Neural crest cell (in vitro differentiated cells): Measurements from ENCODE around the gene GSG1. TPM values are rescaled to one million over a fixed set of nuclear protein-coding genes. Genes with fewer than 3 reads are reported as not detected.

Experiments used
- DNase-seq: peaks from one replicate; pipeline ENCODE4 v3.0.0; 2021; ENCODE audit warnings: low read depth, mixed read lengths, low spot score
- H3K27ac Mint-ChIP-seq: one replicate; pipeline ENCODE4 v1.8.0; 2021; ENCODE audit warnings: mild to moderate bottlenecking, mixed read lengths; ENCODE audit not compliant: unreplicated experiment
- H3K27me3 Mint-ChIP-seq: 2 replicates; pipeline ENCODE4 v1.8.0; 2021; ENCODE audit warnings: low read depth, mild to moderate bottlenecking, mixed read lengths
- H3K36me3 Mint-ChIP-seq: 2 replicates; pipeline ENCODE4 v1.8.0; 2021; ENCODE audit warnings: low read depth, mild to moderate bottlenecking, mixed read lengths
- H3K4me1 Mint-ChIP-seq: 2 replicates; pipeline ENCODE4 v1.8.0; 2021; ENCODE audit warnings: mixed read lengths
- H3K4me3 Mint-ChIP-seq: one replicate; pipeline ENCODE4 v1.8.0; 2021; ENCODE audit warnings: mild to moderate bottlenecking, mixed read lengths
- H3K9me3 Mint-ChIP-seq: 2 replicates; pipeline ENCODE4 v1.8.0; 2021; ENCODE audit warnings: mixed read lengths
- CTCF ChIP-seq: fragments of 200-600 bp; sonication (generic); conservative IDR thresholded peaks from 2 replicates; pipeline ENCODE4 v1.5.0; 2021; ENCODE audit warnings: antibody characterized with exemption, mild to moderate bottlenecking
- total RNA-seq: library from RNA; stranded (reverse); gene quantifications from 2 replicates; pipeline ENCODE4 v1.2.1, GENCODE V29; 2021

Gene GSG1
- total RNA-seq, 1 donor from 2014 or later = not detected

- no peak for DNase-seq
- peaks cover 35% of the 10 kb centered on the region for H3K4me1 Mint-ChIP-seq
- TF ChIP-seq CTCF = no peak
- no peak overlapping the region for H3K4me3 Mint-ChIP-seq
- peaks cover 34% of the 10 kb centered on the region for H3K27me3 Mint-ChIP-seq
- H3K9me3 Mint-ChIP-seq = peaks cover 4% of the 10 kb centered on the region
- no peak overlapping the region for H3K27ac Mint-ChIP-seq
- H3K36me3 Mint-ChIP-seq = no peaks in the 10 kb centered on the region
Observed at GRCh38 chr12:13127444-13127843, 24.0 kb upstream of the GSG1 start.

GRCh38 chr12:13126494-13126893 lies 23.0 kb upstream of the GSG1 start:
- no peak for TF ChIP-seq CTCF
- no peak for DNase-seq
- Mint-ChIP-seq H3K27ac (no peak overlapping the region), H3K4me3 (no peak overlapping the region), H3K36me3 (no peaks in the 10 kb centered on the region), H3K27me3 (peaks cover 41% of the 10 kb centered on the region), H3K4me1 (peaks cover 35% of the 10 kb centered on the region), H3K9me3 (peaks cover 4% of the 10 kb centered on the region)

- Mint-ChIP-seq H3K36me3 (no peaks in the 10 kb centered on the region), H3K4me3 (no peak overlapping the region), H3K4me1 (peaks cover 30% of the 10 kb centered on the region), H3K9me3 (peaks cover 4% of the 10 kb centered on the region), H3K27ac (no peak overlapping the region), H3K27me3 (peaks cover 42% of the 10 kb centered on the region)
- DNase-seq = no peak
- no peak for TF ChIP-seq CTCF
Observed at GRCh38 chr12:13125996-13126395, 22.5 kb upstream of the GSG1 start.

GRCh38 chr12:13124656-13125505 lies 21.4 kb upstream of the GSG1 start:
- DNase-seq = no peak
- no peak for TF ChIP-seq CTCF
- Mint-ChIP-seq H3K9me3 (peaks cover 4% of the 10 kb centered on the region), H3K4me3 (no peak overlapping the region), H3K27ac (peak overlapping the region; percentile 24), H3K4me1 (peaks cover 21% of the 10 kb centered on the region), H3K36me3 (no peaks in the 10 kb centered on the region), H3K27me3 (peaks cover 42% of the 10 kb centered on the region)

GRCh38 chr12:13121568-13121967 lies 18.1 kb upstream of the GSG1 start:
- no peak overlapping the region for H3K27ac Mint-ChIP-seq
- H3K36me3 Mint-ChIP-seq = no peaks in the 10 kb centered on the region
- DNase-seq = no peak
- no peak overlapping the region for H3K4me3 Mint-ChIP-seq
- peaks cover 4% of the 10 kb centered on the region for H3K9me3 Mint-ChIP-seq
- no peak for TF ChIP-seq CTCF
- H3K4me1 Mint-ChIP-seq = peaks cover 12% of the 10 kb centered on the region
- peaks cover 46% of the 10 kb centered on the region for H3K27me3 Mint-ChIP-seq
